Stimulated activated CD4-positive, alpha-beta T cell treated with anti-CD3 and anti-CD28 coated beads, Interleukin-15, amount 100 ng/mL, for 1 hour (primary cell): ENCODE data around the gene CLSTN2.

Experiments
- DNase-seq, 2 donors: peaks; one replicate each; pipeline ENCODE4 v3.0.0-alpha.2; 2020; ENCODE audit warnings: low read depth in 1 of 2, low spot score in 1 of 2

CLSTN2 gene

GRCh38 chr3:140006331-140006730 is 71.3 kb downstream of the CLSTN2 start:
- no peak for DNase-seq

DNA sequence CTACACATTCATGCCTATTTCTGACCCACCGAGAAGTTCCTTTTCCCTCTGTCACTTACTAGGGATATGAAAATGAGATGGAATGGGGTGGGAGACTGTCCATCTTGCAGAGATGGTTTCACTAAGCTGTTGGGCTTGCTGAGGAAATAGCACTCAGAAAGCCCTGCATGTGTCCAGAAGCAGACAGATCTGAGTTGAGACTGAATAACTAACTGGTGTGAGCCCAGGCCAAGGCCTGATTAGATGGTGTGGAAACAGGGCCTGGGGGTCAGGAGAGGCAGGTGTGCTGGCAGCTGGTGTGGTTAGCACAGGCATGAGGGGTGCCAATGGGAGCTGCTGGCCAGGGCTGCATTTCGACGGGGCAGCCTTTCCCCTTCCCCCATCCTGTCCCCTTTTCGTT is 72.1 kb downstream of the CLSTN2 start:
- DNase-seq, result no peak

DNA sequence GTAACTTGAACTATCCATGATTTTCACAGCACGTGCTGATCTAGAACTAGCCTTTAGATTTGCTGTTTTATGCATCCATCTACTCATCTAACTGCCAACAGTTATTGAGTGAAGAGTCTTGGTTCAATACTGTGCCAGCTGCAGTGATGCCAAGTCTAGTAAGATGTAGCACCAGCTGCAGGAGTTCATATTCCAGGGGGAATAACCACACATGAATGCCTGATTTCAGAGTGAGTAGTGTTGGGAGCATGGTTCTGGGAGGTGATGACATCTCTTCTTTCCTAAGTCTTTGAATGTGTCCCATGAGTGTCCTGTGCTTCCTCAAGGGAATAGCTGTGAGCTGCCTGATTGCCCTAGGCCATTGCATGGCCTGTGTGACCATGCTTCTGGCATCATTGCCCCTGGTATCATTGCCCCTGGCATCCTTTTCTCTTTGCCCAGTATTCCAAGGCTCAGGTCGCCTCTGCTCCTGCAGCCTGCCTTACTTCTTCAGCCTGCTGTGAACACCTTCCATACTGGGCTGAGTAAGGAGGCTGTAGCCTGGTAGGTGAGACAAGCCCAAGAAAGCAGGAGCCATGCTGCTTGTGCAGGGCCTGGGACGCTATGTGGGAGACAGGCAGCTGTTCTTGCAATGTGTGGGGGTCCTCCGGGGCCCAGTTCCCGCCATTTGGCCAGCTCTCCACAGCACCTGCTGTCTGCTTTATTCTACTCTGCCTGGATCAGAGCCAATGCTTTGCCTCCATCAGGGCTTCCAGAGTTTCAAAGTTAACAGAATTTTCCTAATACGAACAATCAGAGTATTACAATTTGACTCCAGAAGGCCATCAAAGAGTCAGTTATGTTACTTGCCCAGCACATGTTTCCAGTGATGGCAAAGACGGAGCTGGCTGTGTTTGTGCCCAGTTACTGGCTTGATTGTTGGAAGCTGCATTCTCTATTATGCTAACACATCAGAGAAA is 73.2 kb downstream of the CLSTN2 start:
- no peak for DNase-seq

- DNase-seq, result no peak
These were observed 75.4 kb downstream of the CLSTN2 start for GRCh38 chr3:140010391-140010790.

DNA sequence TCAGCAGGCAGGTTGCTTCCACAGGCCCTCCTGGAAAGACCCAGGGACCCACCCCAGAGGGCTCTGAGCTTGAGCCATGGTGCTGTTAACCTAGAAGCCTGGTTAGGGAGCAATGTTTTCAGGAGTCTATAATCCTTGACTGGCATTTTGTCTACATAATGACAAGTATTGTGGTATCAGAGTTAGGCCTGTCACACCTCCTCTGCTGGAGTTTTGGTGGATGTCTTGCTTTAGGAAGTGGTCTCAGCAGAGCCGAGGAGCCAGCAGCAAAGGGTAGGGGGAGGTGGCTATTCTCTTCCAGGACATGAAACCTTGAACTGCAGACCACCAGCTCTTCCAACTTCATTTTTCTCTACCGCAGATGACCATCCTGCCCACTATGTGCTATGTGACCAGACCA is 76.1 kb downstream of the CLSTN2 start:
- DNase-seq, result no peak

GRCh38 chr3:140011611-140012277 is 76.8 kb downstream of the CLSTN2 start:
- no peak for DNase-seq

- no peak for DNase-seq
These were observed 78.2 kb downstream of the CLSTN2 start for GRCh38 chr3:140013220-140013619.

- DNase-seq, result no peak
These were observed 80.0 kb downstream of the CLSTN2 start for GRCh38 chr3:140014831-140015495.

- no peak for DNase-seq
These were observed 80.8 kb downstream of the CLSTN2 start for GRCh38 chr3:140015741-140016140.

DNA sequence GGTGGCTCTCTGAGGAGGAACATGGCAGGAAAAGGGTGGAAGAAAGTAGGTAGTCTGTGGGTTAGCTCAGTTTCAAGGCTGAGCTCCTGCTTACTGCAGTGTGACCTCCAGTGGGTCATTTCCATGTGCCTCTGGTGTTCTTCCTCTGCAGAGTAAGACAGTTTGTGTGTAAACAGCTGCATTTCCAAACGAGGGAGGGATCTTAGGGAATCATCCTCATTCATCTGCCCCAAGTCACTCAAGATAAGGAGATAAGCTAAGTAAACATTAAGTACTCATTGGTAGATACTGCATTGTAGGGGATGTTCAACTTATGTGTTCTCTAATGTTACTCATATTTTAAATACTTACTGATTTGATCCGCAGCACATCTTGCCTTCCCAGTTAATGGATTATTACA is 83.6 kb downstream of the CLSTN2 start:
- no peak for DNase-seq

DNA sequence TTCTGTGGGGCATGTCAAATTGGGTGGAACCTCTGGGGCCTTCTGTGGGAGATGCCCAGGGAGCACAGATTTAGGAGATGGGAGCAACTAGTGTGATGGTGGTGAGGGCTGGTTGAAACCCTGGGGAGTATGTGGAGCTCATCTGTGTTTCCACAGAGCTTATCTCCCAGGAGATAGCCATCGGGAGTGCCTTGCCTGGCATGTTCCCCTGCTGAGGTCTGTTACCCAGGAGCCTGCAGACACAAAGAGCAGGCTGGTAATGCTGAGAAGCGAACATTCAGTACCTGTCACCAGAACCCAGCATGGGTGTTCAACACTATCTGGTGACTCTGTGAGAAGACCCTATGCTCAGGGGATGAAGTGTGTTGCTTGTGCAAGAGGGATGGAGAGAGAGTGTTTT is 85.0 kb downstream of the CLSTN2 start:
- no peak for DNase-seq

DNA sequence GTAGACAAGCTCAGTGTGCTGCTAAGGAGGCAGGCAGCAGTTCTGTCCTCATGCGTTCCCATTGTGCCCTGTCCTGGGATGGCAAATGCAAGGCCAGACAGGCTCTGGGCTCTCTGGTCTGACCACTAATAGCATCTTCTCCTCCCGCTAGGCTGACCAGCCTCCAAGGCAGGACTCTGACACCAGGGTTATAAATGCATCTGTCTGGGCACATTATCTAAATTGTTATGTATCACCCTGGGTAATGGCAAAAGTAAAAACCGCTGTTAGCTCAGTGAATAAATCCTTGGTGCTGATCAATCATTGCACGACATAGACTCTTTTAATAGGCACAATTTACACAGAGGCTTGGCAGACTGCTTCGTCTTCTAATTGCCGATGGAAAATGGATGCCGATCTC is 85.6 kb downstream of the CLSTN2 start:
- DNase-seq, result no peak

DNA sequence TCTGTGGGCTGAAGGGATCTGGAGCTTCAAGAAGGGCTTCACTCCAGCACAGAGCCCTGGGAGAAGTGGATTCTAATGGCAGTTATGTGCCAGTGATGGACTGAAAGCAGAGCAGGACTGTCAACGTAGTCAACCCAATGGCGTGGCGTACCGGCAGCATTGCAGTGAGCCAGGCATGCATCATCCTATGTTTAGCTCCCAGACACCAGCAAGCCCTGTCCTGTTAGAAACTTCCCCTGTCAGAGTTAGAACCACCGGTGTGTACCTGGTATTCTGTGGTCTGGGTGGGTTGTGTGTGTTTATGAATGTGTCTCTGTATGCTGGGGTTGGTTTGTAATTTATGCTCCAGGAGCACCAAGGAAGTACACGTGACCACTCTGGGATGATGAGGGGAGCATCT is 86.3 kb downstream of the CLSTN2 start:
- DNase-seq, result no peak

GRCh38 chr3:140022066-140022770 is 87.2 kb downstream of the CLSTN2 start:
- DNase-seq, result no peak

GRCh38 chr3:140023616-140024530 is 88.9 kb downstream of the CLSTN2 start:
- no peak for DNase-seq

DNA sequence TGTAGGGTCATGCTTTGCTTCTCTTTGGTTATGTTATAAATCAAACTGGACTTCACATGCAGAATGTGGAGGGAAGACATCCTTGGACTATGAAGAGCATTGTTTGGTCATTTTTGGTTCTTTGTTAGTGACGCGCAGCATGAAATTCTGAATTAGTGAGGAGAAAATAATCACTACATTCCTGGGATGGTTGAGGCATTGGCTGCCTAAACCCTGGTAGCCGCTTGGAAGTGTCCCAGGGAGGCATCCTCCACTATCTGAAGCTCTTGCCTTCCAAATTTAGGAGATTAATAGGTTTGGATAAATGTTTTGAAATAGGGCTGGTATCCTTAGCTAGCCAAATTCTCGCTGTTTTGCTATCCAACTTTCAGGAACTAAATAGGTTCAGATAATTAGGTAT is 96.2 kb downstream of the CLSTN2 start:
- DNase-seq, result no peak

DNA sequence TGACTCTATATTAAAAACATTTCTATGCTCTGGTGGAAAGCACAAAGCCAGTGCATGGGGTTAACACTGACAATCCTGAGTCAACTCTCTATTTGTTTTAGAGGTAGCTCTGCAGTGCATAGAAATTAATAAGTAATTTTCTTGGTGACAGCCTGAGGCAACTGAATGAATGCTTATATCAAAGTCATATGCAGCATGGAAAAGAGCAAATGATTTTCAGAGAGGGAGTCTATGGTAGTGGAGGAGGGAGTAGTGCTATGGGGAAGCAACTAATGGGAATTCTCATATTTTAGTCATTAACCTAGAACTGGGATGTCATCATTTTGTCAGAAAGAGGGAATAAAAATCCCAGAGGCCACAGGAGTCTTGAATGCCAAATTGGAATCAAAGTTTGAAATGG is 99.1 kb downstream of the CLSTN2 start:
- DNase-seq, result no peak

DNA sequence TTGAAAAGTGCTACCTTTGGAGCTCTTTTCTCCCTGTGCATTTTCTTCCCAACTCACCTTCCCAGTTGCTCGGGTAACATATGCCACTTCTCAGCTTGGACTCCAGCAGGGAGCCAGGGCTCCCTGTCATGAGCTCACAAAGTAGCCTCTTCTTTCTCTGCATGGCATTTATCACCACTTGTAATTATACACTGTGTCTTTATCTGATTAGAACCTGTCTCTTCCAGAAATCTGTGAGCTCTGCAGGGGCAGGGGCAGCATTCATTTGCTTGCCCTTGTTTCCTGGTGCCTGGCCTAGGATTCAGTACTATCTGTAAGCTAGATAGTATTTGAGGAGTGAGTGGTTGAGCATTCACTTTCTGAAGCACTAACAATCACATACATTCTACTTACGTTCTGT is 100.9 kb downstream of the CLSTN2 start:
- DNase-seq, result no peak

GRCh38 chr3:140050396-140050795 is 115.4 kb downstream of the CLSTN2 start:
- no peak for DNase-seq
